GM12864 (cell line): ENCODE data around the gene SLC25A38.

Experiments
- DNase-seq: peaks from one replicate; pipeline ENCODE4 v3.0.0-alpha.2; 2011; ENCODE audit warnings: low read depth
- H3K4me3 ChIP-seq: 2 replicates; pipeline ENCODE4 v1.5.1; 2011; ENCODE audit warnings: mild to moderate bottlenecking, low read depth, low read length, control low read depth
- CTCF ChIP-seq: IDR thresholded peaks from 2 replicates; pipeline ENCODE4 v1.5.1; 2011; ENCODE audit warnings: low read depth, mild to moderate bottlenecking, moderate library complexity, low read length, control low read depth, inconsistent platforms; ENCODE audit errors: missing control alignments

Gene SLC25A38

GRCh38 chr3:39407773-39408492, 24.8 kb downstream of the SLC25A38 start:
- DNase-seq = no peak
- no peak for TF ChIP-seq CTCF
- peak overlapping the region; percentile 97 for H3K4me3 ChIP-seq

GRCh38 chr3:39408493-39409372, 25.6 kb downstream of the SLC25A38 start:
- H3K4me3 ChIP-seq = peak overlapping the region; percentile 97
- no peak for DNase-seq
- TF ChIP-seq CTCF = no peak

- DNase-seq = no peak
- no peak for TF ChIP-seq CTCF
- peak overlapping the region; percentile 7 for H3K4me3 ChIP-seq
Observed at GRCh38 chr3:39409514-39410136, 26.5 kb downstream of the SLC25A38 start.

GRCh38 chr3:39410893-39411292, 27.7 kb downstream of the SLC25A38 start:
- H3K4me3 ChIP-seq = no peak overlapping the region
- no peak for TF ChIP-seq CTCF
- no peak for DNase-seq

- no peak for DNase-seq
- no peak for TF ChIP-seq CTCF
Observed at GRCh38 chr3:39412668-39413260, 29.6 kb downstream of the SLC25A38 start.

GRCh38 chr3:39413691-39414420, 30.7 kb downstream of the SLC25A38 start:
- H3K4me3 ChIP-seq = no peak overlapping the region
- no peak for TF ChIP-seq CTCF
- DNase-seq = no peak

More at GRCh38 chr3:39412668-39413260, 29.6 kb downstream of the SLC25A38 start:
- H3K4me3 ChIP-seq = no peak overlapping the region
